Germinal center (tissue), 1 donor: ENCODE data around the gene FEM1A.
"Not testable (repeated sequence)": the region's sequence is repeated elsewhere in the genome, so short reads cannot be mapped to it uniquely, and the experiment has no call there.

ENCODE experiments used
- DNase-seq: peaks from one replicate; pipeline ENCODE4 v3.0.0; 2012; ENCODE audit warnings: mixed read lengths, low spot score

FEM1A gene

GRCh38 chr19:4773047-4773640, 18.4 kb upstream of the FEM1A start:
- no peak for DNase-seq

GRCh38 chr19:4774136-4774535, 17.4 kb upstream of the FEM1A start:
- no peak for DNase-seq

DNA sequence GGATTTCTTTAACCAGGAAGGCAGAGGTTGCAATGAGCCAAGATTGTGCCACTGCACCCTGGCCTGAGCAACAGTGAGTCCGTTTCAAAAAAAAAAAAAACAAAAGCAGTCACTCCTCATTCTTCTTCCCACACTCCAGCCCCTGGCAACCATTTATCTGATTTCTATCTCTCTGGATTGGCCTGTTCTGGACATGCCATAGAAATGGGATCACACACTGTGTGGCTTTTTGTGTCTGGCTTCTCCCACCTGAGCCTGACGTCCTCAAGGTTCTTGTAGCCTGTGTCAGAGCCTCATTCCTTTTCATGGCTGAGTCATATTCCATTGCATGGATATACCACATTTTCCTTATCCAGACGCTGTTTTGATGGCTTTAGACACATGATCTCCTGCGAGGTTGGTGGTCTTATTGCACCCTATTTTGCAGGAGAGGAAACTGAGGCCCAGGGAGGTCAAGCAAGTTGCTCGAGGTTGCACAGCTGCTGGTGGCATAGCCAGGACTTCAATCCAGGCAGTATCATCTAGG, 15.8 kb upstream of the FEM1A start:
- no peak for DNase-seq

- DNase-seq = no peak
Observed at GRCh38 chr19:4776436-4777211, 14.9 kb upstream of the FEM1A start.

DNA sequence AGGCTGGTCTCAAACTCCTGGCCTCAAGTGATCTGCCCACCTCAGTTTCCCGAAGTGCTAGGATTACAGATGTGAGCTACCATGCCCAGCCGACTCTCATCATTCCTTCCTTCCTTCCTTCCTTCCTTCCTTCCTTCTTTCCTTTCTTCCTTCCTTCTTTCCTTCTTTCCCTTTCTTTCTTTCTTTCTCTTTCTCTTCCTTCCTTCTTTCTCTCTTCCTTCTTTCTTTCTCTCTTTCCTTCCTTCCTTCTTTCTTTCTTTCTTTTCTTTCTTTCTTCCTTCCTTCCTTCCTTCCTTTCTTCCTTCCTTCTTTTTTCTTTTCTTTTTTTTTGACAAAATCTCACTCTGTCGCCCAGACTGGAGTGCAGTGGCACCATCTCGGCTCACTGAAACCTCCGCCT, 13.4 kb upstream of the FEM1A start:
- DNase-seq = not testable (repeated sequence)

DNA sequence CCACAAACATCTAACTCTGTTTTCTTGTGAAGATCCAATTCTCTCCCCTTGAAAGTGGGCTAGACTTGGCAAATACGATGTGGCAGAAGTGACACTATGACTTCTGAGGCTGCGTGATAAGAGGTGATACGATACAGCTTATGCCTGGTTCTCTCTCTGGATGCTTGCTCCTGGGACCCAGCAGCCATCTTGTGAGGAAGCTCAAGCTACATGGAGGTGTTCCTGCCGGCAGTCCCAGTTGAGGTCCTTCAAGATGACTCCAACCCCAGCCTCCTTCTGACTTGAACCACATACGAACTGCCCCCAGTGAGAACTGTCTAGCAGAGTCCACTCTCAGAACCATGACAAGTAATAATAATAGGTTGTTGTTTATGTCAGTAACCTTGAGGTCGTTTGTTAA, 10.7 kb upstream of the FEM1A start:
- no peak for DNase-seq

- DNase-seq = no peak
Observed at GRCh38 chr19:4781801-4782200, 9.7 kb upstream of the FEM1A start.

GRCh38 chr19:4786412-4787016, 5.0 kb upstream of the FEM1A start:
- DNase-seq = not testable (repeated sequence)

DNA sequence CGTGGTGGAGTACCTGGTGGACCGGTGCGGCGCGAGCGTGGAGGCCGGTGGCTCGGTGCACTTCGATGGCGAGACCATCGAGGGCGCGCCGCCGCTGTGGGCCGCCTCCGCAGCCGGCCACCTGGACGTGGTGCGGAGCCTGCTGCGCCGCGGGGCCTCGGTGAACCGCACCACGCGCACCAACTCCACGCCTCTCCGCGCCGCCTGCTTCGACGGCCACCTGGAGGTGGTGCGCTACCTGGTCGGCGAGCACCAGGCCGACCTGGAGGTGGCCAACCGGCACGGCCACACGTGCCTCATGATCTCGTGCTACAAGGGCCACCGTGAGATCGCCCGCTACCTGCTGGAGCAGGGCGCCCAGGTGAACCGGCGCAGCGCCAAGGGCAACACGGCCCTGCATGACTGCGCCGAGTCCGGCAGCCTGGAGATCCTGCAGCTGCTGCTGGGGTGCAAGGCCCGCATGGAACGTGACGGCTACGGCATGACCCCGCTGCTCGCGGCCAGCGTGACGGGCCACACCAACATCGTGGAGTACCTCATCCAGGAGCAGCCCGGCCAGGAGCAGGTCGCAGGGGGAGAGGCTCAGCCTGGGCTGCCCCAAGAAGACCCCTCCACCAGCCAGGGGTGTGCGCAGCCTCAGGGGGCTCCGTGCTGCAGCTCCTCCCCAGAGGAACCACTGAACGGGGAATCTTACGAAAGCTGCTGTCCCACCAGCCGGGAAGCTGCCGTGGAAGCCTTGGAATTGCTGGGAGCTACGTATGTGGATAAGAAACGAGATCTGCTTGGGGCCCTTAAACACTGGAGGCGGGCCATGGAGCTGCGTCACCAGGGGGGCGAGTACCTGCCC, 708 bp downstream of the FEM1A start:
- DNase-seq = not testable (repeated sequence)

- DNase-seq = not testable (repeated sequence)
Observed at GRCh38 chr19:4792866-4793195, 1.3 kb downstream of the FEM1A start.

DNA sequence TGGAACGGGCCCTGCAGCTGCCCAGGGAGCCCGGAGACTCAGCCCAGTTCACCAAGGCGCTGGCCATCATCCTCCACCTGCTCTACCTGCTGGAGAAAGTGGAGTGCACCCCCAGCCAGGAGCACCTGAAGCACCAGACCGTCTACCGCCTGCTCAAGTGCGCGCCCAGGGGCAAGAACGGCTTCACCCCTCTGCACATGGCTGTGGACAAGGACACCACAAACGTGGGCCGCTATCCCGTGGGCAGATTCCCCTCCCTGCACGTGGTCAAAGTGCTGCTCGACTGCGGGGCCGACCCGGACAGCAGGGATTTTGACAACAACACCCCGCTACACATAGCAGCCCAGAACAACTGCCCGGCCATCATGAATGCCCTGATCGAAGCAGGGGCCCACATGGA, 1.7 kb downstream of the FEM1A start:
- DNase-seq = not testable (repeated sequence)

GRCh38 chr19:4794971-4795370, 3.4 kb downstream of the FEM1A start:
- no peak for DNase-seq

DNA sequence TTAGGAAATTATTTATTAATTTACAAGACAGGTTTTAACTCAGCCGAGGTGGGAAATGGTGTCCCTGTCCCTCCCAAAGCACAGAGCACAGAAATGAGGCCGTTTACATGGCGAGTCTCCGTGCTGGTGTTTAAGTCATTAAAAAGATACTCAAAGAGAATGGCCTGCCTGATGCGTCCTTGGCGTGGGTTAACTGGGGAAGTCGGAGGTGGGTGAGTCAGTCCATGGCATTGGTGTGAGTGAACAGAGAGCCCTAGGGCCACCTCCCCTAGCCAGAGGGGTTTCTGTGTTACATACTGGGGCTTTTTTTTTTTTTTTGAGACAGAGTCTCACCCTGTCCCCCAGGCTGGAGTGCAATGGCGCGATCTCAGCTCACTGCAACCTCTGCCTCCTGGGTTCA, 3.9 kb downstream of the FEM1A start:
- DNase-seq = no peak

DNA sequence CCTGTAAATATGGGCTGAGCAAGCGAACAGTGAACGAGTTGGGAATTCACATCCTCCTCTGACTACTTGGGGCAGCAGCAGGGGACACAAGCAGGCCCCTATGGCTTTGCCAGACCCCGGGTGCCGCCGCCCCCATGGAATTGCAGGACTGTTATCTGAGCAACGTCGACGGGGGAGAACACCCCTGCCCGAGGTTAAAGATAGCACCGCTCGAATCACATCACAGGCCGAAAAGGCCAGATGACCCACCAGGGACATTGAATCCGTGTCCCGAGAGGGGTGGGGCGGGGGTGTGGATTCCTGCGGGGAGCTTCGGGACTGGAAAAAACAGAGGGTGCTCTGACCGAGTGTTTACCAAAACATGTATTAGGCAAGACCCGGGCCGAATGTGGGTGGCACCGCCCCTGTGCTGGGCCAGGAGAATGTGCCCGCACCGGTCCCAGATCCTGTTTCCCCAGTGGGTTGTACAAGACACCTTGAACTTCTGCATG, 9.1 kb downstream of the FEM1A start:
- no peak for DNase-seq

DNA sequence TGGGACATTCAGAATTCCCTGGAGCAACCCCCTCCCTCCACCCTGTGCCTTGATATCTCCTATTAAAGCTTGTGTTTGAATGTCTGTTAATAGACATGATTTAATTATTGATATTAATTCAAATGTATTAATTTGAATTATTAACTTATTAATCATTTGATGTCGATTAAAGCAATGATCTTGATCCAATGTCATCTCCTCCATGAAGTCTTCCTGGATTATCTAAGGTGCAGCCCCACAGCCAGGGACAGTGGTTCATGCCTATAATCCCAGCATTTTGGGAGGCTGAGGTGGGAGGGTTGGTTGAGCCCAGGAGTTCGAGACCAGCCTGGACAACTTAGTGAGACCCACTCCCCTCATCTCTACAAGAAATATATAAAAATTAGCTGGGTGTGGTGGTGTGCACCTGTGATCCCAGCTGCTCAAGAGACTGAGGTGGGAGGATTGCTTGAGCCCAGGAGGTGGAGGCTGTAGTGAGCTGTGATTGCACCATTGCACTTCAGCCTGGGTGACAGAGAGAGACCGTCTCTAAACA, 9.6 kb downstream of the FEM1A start:
- no peak for DNase-seq

DNA sequence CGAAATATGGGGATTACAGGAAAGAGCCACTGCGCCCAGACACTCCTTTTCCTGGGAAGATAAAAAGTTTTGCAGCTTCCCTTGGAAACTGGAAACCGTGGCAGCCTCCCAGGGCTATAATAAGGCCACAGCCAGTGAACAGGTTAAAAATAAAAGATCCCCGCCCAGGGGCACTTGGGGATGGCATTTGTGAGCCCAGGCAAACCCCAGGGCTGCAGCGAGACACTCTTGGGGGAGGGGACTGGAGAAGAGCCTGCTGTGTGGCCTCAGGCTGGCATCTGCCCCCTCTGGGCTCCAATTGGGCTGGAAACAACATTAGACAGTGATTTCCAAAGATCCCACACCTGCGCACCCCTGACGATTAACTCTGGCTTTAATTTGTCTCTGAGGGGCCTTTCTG, 11.2 kb downstream of the FEM1A start:
- DNase-seq = no peak

DNA sequence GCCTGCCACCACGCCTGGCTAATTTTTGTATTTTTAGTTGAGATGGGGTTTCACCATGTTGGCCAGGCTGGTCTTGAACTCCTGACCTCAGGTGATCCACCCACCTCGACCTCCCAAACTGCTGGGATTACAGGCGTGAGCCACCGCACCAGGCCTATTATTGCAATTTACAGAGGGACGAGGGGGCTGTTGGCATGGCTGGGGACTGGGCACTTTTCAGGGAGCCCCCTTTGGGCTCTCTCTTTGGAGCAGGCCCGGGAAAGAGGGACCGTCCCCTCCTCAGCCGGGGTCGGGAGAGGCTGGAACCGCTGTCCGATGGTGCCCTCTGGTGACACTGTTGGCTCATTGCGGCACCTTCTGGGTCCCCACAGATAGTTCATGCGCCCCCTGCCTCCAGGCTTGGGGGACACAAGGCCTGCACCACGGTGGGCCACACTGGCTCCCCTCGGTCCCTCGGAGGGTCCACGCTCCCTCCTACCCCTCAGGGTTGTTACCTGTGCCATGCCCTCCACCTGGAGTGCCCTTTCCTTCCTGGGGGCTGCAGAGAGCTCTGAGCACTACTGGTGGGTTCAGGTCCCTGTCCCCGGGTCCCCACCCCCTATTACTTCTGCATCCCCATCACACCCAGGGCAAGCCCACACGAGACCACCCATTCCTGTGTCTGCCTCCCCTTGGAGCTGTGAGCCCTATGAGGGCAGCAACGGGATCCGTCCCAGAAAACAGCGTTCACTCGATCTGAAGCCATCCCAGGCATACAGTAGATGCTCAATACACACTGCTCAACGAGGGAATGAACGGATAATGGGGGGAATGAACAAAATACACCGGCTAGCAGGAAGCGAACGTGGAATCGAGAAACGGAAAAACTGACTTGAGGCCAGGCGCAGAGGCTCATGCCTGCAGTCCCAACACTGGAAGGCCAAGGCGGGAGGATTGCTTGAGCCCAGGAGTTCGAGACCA, 12.5 kb downstream of the FEM1A start:
- peak; percentile 81 for DNase-seq

- DNase-seq = not testable (repeated sequence)
Observed at GRCh38 chr19:4805140-4805539, 13.6 kb downstream of the FEM1A start.

- DNase-seq = no peak
Observed at GRCh38 chr19:4806384-4806783, 14.8 kb downstream of the FEM1A start.

GRCh38 chr19:4807188-4807587, 15.7 kb downstream of the FEM1A start:
- peak; percentile 28 for DNase-seq
